ENCODE data around the gene CABP4. TPM values are rescaled to one million over a fixed set of nuclear protein-coding genes. Genes with fewer than 3 reads are reported as not detected.

CABP4 gene
- total and polyA plus RNA-seq, 2 donors = 0.52 to 1.6 TPM

- Histone ChIP-seq H3K4me1 (ENCODE audit: control insufficient read depth in 2 of 2, insufficient read depth in 2 of 2, low read length in 2 of 2) (peaks cover 13 to 26% of the 10 kb centered on the region in 2 donors), H3K4me3 (ENCODE audit: low read length in 2 of 2) (no peak overlapping the region), H3K36me3 (ENCODE audit: control insufficient read depth in 2 of 2, insufficient read depth in 2 of 2, low read length in 1 of 2) (peaks cover 77 to 82% of the 10 kb centered on the region in 2 donors), H3K27me3 (ENCODE audit: control insufficient read depth in 2 of 2, insufficient read depth in 1 of 2, low read length in 1 of 2) (no peaks in the 10 kb centered on the region), H3K27ac (ENCODE audit: low read depth in 1 of 2, low read length in 1 of 2) (no peak overlapping the region), H3K9me3 (ENCODE audit: control insufficient read depth in 2 of 2, insufficient read depth in 1 of 2, low read length in 1 of 2) (no peaks in the 10 kb centered on the region)
- whole genome bisulfite sequencing = 97% methylated on average over 23 of the region's 23 CpGs
- no peak for DNase-seq (ENCODE audit: low read depth in 6 of 9, low spot score in 9 of 9)
Measured at GRCh38 chr11:67489885-67490726, 35.0 kb downstream of the CABP4 start.

DNA sequence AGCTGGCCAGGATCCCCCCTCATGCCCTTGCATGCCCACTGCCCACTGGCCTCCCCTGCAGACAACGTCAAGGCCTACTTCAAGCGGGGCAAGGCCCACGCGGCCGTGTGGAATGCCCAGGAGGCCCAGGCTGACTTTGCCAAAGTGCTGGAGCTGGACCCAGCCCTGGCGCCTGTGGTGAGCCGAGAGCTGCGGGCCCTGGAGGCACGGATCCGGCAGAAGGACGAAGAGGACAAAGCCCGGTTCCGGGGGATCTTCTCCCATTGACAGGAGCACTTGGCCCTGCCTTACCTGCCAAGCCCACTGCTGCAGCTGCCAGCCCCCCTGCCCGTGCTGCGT is 35.5 kb downstream of the CABP4 start:
- 96% methylated on average over 15 of the region's 15 CpGs for WGBS
- Histone ChIP-seq H3K9me3 (ENCODE audit: control insufficient read depth in 2 of 2, insufficient read depth in 1 of 2, low read length in 1 of 2) (no peaks in the 10 kb centered on the region), H3K4me3 (ENCODE audit: low read length in 2 of 2) (no peak overlapping the region), H3K4me1 (ENCODE audit: control insufficient read depth in 2 of 2, insufficient read depth in 2 of 2, low read length in 2 of 2) (peaks cover 13 to 20% of the 10 kb centered on the region in 2 donors), H3K27ac (ENCODE audit: low read depth in 1 of 2, low read length in 1 of 2) (no peak overlapping the region), H3K27me3 (ENCODE audit: control insufficient read depth in 2 of 2, insufficient read depth in 1 of 2, low read length in 1 of 2) (no peaks in the 10 kb centered on the region), H3K36me3 (ENCODE audit: control insufficient read depth in 2 of 2, insufficient read depth in 2 of 2, low read length in 1 of 2) (peaks cover 83 to 87% of the 10 kb centered on the region in 2 donors)
- DNase-seq (ENCODE audit: low read depth in 6 of 9, low spot score in 9 of 9) = no peak

GRCh38 chr11:67491276-67492068 is 36.3 kb downstream of the CABP4 start:
- Histone ChIP-seq H3K4me3 (ENCODE audit: low read length in 2 of 2) (no peak overlapping the region), H3K27me3 (ENCODE audit: control insufficient read depth in 2 of 2, insufficient read depth in 1 of 2, low read length in 1 of 2) (no peaks in the 10 kb centered on the region), H3K27ac (ENCODE audit: low read depth in 1 of 2, low read length in 1 of 2) (no peak overlapping the region), H3K36me3 (ENCODE audit: control insufficient read depth in 2 of 2, insufficient read depth in 2 of 2, low read length in 1 of 2) (peaks cover 89 to 91% of the 10 kb centered on the region in 2 donors), H3K9me3 (ENCODE audit: control insufficient read depth in 2 of 2, insufficient read depth in 1 of 2, low read length in 1 of 2) (no peaks in the 10 kb centered on the region), H3K4me1 (ENCODE audit: control insufficient read depth in 2 of 2, insufficient read depth in 2 of 2, low read length in 2 of 2) (peaks cover 6 to 12% of the 10 kb centered on the region in 2 donors)
- DNase-seq (ENCODE audit: low read depth in 6 of 9, low spot score in 9 of 9) = no peak
- 95% methylated on average over 24 of the region's 24 CpGs for WGBS

GRCh38 chr11:67492069-67492727 is 37.0 kb downstream of the CABP4 start:
- no peak for DNase-seq (ENCODE audit: low read depth in 6 of 9, low spot score in 9 of 9)
- peaks cover 82 to 93% of the 10 kb centered on the region in 2 donors for H3K36me3 ChIP-seq (ENCODE audit: control insufficient read depth in 2 of 2, insufficient read depth in 2 of 2, low read length in 1 of 2)
- no peak overlapping the region for H3K27ac ChIP-seq (ENCODE audit: low read depth in 1 of 2, low read length in 1 of 2)
- 97% methylated on average over 19 of the region's 19 CpGs for WGBS
- H3K4me3 ChIP-seq (ENCODE audit: low read length in 2 of 2) = no peak overlapping the region
- H3K4me1 ChIP-seq (ENCODE audit: control insufficient read depth in 2 of 2, insufficient read depth in 2 of 2, low read length in 2 of 2) = peaks cover 0 to 8% of the 10 kb centered on the region in 2 donors
- H3K27me3 ChIP-seq (ENCODE audit: control insufficient read depth in 2 of 2, insufficient read depth in 1 of 2, low read length in 1 of 2) = no peaks in the 10 kb centered on the region
- no peaks in the 10 kb centered on the region for H3K9me3 ChIP-seq (ENCODE audit: control insufficient read depth in 2 of 2, insufficient read depth in 1 of 2, low read length in 1 of 2)

- peaks cover 76 to 98% of the 10 kb centered on the region in 2 donors for H3K36me3 ChIP-seq (ENCODE audit: control insufficient read depth in 2 of 2, insufficient read depth in 2 of 2, low read length in 1 of 2)
- H3K4me1 ChIP-seq (ENCODE audit: control insufficient read depth in 2 of 2, insufficient read depth in 2 of 2, low read length in 2 of 2) = peaks cover 0 to 8% of the 10 kb centered on the region in 2 donors
- no peaks in the 10 kb centered on the region for H3K9me3 ChIP-seq (ENCODE audit: control insufficient read depth in 2 of 2, insufficient read depth in 1 of 2, low read length in 1 of 2)
- H3K4me3 ChIP-seq (ENCODE audit: low read length in 2 of 2) = no peak overlapping the region
- no peak overlapping the region for H3K27ac ChIP-seq (ENCODE audit: low read depth in 1 of 2, low read length in 1 of 2)
- no peak for DNase-seq (ENCODE audit: low read depth in 6 of 9, low spot score in 9 of 9)
- WGBS = 94% methylated on average over 46 of the region's 46 CpGs
- no peaks in the 10 kb centered on the region for H3K27me3 ChIP-seq (ENCODE audit: control insufficient read depth in 2 of 2, insufficient read depth in 1 of 2, low read length in 1 of 2)
Measured at GRCh38 chr11:67492801-67493547, 37.8 kb downstream of the CABP4 start.

DNA sequence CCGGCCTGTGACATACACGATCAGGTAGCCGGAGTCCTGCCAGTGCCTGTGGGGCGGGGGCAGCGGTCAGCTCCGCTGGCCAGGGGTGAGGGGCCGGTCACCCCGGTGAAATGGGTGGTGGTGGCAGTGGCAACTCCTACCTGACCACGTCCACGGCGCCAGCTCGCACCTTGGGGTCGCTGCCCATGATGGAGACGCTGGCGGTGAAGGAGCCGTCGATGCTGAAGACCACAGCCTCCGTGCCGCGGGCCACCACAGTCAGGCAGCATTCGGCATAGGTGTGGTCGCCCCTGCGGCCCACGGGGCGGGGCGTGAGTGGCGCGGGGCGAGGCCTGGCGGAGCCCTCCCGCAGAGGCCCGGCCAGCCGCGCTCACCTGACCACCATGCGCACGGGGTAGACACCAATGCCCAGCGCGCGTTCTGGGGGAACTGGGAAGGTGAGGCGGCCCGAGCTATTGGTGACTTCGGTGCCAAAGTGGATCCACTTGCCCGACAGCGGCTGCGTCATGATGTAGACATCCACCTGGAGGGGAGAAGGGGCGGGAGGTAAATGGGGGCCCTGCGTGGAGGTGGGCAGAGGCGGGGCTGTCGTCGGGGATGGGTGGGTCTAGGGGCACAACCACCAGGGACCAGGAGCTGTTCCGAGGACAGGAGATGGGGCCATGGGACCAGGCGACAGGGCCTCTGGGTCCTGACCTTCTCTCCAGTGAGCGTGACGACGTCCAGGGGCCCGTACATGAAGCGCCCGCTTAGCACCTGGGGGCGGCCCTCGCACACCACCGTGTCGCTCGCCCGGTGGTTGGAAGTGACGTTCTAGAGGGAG is 38.6 kb downstream of the CABP4 start:
- 98% methylated on average over 65 of the region's 65 CpGs for WGBS
- H3K4me1 ChIP-seq (ENCODE audit: control insufficient read depth in 2 of 2, insufficient read depth in 2 of 2, low read length in 2 of 2) = peaks cover 0 to 8% of the 10 kb centered on the region in 2 donors
- H3K27ac ChIP-seq (ENCODE audit: low read depth in 1 of 2, low read length in 1 of 2) = no peak overlapping the region
- H3K27me3 ChIP-seq (ENCODE audit: control insufficient read depth in 2 of 2, insufficient read depth in 1 of 2, low read length in 1 of 2) = no peaks in the 10 kb centered on the region
- no peak overlapping the region for H3K4me3 ChIP-seq (ENCODE audit: low read length in 2 of 2)
- peaks cover 76 to 98% of the 10 kb centered on the region in 2 donors for H3K36me3 ChIP-seq (ENCODE audit: control insufficient read depth in 2 of 2, insufficient read depth in 2 of 2, low read length in 1 of 2)
- no peaks in the 10 kb centered on the region for H3K9me3 ChIP-seq (ENCODE audit: control insufficient read depth in 2 of 2, insufficient read depth in 1 of 2, low read length in 1 of 2)
- DNase-seq (ENCODE audit: low read depth in 6 of 9, low spot score in 9 of 9) = no peak

- DNase-seq (ENCODE audit: low read depth in 6 of 9, low spot score in 9 of 9) = no peak
- WGBS = 98% methylated on average over 59 of the region's 59 CpGs
- peaks cover 68 to 96% of the 10 kb centered on the region in 2 donors for H3K36me3 ChIP-seq (ENCODE audit: control insufficient read depth in 2 of 2, insufficient read depth in 2 of 2, low read length in 1 of 2)
Measured at GRCh38 chr11:67494371-67495233, 39.4 kb downstream of the CABP4 start.

More at GRCh38 chr11:67494371-67495233, 39.4 kb downstream of the CABP4 start:
- H3K27ac ChIP-seq (ENCODE audit: low read depth in 1 of 2, low read length in 1 of 2) = no peak overlapping the region
- no peak overlapping the region for H3K4me3 ChIP-seq (ENCODE audit: low read length in 2 of 2)
- H3K9me3 ChIP-seq (ENCODE audit: control insufficient read depth in 2 of 2, insufficient read depth in 1 of 2, low read length in 1 of 2) = no peaks in the 10 kb centered on the region
- H3K4me1 ChIP-seq (ENCODE audit: control insufficient read depth in 2 of 2, insufficient read depth in 2 of 2, low read length in 2 of 2) = peaks cover 0 to 2% of the 10 kb centered on the region in 2 donors
- H3K27me3 ChIP-seq (ENCODE audit: control insufficient read depth in 2 of 2, insufficient read depth in 1 of 2, low read length in 1 of 2) = no peaks in the 10 kb centered on the region
